Superior temporal gyrus (tissue), 1 donor: ENCODE results near the gene ARHGAP44.

Source experiments
- DNase-seq: peaks from one replicate; pipeline ENCODE4 v3.0.0-alpha.2; 2016; ENCODE audit errors: extremely low spot score

Gene ARHGAP44

DNA sequence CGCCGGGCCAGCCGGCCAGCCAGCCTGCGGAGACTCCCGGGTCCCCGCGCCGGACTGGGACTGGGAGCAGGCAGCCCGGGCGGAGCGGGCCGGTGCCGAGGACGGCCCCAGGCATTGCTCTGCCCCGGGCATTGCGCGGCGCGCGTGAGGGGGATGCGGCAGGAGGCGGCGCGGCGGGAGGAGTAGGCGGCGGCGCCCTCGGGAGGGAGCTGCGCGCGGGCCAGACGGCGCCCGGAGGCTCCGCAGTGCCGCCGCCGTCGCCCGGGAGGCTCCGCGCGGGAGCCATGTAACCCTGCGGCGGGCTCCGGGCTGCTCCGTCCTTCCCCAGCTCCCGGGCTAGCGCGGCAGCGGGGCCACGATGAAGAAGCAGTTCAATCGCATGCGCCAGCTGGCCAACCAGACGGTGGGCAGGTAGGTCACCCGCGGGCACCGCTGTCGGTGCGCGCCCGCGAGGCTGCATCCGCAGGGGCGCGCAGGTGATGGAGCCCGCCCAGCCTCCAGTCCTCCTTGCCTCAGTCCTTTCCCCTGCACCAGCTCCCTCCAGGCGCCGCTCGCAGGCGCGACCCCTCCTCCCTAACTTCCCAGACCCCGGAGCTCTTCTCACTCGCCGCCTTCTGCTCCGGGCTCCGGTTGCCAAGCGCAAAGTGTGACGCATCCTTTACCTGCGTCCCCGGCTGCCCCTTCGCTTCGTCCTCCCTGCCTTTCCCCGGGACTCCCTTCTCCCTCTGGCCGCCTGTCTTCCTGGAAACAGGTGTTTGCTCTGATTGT is at the start of gene ARHGAP44:
ARHGAP44 (plus strand) TSS at position 18 of the 768 bp plus-strand sequence; CDS start at position 359, 341 bp downstream.
- no peak for DNase-seq

GRCh38 chr17:12739500-12739899 is 49.8 kb upstream of the ARHGAP44 start:
- DNase-seq = no peak

DNA sequence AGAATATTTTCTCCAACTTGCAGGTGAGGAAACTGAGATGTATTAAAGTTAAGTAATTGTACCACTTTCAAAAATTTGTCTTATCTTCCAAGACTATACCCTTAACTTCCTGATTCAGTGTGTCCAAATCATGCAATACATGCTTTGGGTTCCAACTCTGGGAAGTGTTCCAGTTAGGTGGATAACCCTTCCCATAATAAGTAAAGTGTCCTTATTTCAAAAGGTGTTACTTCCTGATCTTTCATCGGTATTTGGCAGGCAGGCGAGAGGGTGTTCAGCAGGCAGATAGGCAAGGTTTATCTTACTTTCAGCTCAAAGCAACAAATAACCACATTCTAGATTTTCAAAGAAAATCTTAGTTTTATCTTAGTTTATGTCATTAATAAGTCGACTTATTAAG is 46.3 kb upstream of the ARHGAP44 start:
- no peak for DNase-seq

- no peak for DNase-seq
Observed at GRCh38 chr17:12744298-12744697, 45.0 kb upstream of the ARHGAP44 start.

DNA sequence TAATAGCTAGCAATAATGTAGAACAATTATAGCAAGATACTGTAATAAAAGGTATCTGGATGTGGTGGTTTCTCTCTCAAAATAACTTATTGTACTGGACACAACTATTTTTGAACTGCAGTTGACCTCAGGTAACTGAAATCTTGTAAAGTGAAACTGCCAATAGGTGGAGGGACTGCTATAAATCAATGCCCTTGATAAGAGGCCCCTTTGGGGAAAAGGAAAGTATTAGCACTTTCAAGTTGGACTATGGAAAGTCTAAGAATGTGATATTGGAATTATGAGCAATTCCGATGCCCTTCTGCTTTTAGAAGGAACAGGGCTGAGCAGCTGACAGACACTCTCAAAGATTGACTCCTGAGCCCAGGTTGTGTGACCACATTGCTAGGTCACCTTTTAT is 44.5 kb upstream of the ARHGAP44 start:
- DNase-seq = no peak

- DNase-seq = no peak
Observed at GRCh38 chr17:12745486-12745885, 43.8 kb upstream of the ARHGAP44 start.

DNA sequence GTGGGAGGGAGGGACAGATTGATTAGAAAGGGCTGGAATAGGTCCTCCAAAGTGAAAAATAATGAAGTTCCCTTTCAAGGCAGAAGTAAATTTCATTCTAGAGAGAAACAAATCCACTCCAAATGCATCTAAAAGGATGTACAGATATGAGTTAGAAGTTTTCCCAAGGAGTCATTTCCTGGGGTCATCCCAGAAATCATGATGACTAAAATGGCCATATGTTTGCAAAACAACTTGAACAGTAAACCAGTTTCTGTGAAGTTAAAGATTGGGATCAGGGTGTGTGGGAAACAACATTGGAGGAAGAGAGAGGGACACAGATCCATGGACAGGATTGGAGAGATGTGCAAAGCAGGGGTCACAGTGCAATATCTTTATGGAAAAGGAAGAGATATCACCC is 32.5 kb upstream of the ARHGAP44 start:
- no peak for DNase-seq

GRCh38 chr17:12759090-12759489 is 30.2 kb upstream of the ARHGAP44 start:
- no peak for DNase-seq

DNA sequence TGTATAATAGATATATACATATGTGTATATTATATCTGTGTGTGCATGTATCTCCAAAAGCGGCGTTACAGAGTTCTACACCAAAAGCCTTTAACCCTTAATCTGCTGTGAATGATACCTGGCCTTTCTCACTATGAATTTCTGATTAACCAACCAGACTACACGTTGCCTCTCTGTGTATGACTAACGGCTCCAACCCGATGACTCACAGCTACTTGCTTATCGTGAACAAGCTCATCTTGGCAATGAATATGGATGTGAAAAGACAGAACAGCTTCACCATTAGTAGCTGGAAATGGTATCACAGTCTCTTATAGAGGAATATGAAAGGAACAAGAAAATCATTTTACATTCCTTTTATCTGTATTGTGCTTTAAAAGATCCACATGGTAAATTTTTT is 23.8 kb upstream of the ARHGAP44 start:
- peak; percentile 65 for DNase-seq

DNA sequence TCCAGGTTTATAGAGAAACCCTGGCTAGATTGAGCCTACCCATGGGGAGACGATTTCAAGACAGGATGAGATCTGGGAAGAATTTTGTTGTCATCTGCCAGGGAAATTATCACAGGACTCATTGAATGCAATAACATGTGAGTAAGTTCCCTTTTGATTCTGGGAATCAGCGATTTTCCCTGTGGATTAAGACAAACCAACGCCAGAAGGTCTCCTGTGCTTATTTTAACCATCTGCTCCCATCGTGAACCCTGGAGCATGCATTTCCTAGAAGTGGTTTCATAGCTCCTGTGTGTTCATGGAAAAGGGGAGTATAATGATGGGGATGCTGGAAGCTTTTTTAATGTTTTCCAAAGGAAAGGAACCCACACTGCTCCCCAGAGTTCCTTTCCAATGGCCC is 21.0 kb upstream of the ARHGAP44 start:
- DNase-seq = no peak

DNA sequence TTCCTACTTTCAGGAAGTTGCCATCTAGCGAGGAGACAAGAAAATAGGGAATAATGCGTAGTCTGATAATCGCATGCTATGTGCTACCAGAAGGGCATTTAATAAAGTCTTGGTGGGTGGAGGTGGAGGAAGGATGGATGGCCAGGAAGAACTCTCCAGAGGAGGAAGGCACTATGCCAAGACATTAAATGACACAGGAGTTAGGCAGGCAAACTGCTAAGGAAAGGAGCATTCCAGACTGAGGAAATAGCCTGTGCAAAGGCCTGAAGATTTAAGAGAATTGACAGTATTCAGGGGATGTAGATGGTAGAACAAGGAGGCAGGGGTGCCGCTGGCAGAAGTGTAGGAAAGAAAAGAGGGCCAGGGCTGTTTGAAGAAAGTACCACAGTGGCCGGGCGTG is 19.3 kb upstream of the ARHGAP44 start:
- DNase-seq = no peak

GRCh38 chr17:12773153-12773552 is 16.1 kb upstream of the ARHGAP44 start:
- no peak for DNase-seq

DNA sequence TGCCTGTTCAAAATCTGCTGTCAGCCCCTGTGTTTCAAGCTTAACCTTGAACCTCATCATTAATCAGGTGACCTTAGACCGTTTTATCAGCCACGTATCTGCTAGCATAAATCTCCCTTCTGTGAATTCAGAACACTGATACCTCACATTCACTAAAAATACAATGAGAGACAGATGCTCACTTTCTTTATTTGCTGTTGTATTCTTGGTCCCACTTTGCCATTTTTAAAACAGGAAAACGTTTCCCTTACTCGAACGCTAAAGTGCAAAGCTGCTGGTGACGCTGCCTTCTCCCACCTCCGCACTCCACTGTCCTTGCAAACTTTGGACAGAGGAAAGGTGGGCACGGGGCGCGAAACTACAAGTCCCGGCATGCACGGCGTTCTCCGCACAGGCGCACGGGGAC is 220 bp upstream of the ARHGAP44 start:
- DNase-seq = peak; percentile 64

DNA sequence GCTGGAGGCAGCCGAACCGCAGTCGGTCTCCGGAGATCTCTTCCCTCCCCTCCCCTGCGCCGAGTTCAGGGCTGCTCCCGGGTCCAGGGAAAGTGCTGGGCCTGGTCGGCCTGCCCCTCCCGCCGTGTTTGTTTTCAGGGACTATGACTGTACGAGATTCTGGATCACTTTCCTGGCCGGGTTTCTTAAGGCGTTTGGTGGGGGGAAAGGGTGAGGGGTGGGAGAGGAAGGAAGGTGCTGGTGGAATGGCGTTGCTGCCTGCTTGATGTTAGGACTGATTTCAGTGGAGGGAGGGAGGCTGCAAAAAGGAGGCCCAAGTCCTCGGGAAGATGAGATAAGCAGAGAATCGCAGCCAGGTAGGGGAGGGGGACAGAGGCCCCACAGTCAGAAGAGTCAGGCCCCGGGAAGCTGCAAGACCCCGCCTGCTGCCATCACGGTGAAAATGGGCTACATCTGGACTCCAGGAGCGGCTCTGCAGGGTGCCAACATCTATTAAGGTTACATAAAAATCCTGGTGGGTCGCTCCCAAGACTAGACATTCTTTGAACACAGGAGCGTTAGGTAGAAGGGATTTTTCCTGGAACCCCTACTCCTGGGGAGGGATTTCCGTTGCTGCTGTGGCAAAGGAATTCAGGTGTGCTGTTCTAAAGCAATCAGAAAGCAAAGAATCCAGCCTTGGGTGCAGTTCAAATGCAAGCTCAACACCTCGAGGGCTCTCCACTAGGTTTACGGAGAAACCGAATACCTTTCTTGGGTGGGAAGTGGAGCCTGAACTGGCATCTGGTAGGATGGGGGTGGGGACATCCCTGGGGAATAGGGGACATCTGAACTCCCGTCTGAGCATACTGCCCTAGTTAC is 1.2 kb downstream of the ARHGAP44 start:
- no peak for DNase-seq

DNA sequence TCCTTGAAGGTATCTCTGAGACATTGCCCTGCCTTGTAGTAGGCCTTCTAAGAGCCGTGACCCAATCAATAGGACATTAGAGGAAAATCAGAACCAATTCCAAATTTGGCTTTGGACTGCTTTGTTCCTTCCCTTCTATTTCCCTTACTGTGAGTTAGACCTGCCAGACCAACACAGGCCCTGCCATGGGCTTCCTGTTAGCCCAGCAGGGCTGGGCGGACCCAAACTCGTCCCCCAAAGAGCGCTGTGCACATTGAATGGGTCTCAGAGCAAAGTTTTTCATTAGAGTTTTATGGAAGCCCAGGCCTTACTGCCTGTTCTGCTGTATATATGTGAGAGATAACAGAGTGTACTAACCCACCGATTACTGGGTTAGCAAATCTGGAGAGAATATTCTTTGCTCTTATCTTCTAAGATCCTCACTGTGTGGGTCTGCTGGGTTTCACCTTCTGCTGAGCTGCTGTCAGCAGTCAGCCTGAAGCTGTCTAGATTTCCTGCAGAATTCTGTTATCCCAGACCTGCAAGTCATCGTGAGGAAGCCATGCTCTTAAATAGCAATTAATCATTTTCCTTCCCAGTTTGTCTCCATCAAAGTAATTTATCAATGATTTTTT is 5.7 kb downstream of the ARHGAP44 start:
- DNase-seq = no peak

DNA sequence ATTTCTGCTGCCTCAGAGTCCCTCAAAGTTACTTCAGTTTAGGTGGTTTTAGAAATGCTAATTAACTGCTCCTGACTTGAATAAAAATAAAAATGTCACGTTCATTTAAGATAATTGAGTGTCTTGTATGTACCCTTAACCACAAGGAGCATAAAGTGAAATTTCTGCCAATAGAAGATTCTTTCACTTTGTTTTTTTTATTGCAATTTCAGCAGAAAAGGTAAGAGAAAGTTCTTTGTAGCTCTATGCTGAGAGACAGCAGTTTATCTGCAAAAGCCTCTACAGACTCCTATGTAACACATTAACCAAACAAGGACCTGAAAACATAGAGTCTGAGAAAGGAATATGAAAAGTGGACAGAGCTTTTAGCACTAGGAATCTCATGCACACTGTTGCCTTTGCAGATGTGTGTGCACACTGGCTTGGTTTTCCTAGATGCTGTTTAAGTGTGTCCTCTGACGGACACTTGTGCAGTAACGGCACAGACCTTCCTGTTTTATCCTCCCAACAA is 11.6 kb downstream of the ARHGAP44 start:
- no peak for DNase-seq

DNA sequence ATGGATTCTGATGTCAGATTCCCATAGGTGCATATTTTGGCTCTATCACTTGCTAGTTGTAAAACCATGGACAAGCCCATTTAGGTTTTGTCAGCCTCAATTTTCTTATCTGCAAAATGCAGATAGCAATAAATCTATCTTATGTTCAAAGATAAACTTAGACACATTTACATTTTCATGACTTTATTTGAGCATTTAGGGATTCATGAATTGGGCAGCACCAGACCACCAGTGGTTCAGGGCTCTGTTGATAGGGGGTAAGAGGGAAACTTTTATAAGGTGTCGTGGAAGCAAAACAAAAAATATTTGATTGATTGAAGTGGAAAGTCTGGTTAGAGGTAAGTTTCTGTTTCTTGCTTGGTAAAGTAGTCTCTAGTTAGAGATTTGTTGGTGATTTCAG is 17.3 kb downstream of the ARHGAP44 start:
- DNase-seq = no peak

GRCh38 chr17:12808723-12809122 is 19.4 kb downstream of the ARHGAP44 start:
- DNase-seq = no peak

- no peak for DNase-seq
Observed at GRCh38 chr17:12812877-12813276, 23.6 kb downstream of the ARHGAP44 start.

DNA sequence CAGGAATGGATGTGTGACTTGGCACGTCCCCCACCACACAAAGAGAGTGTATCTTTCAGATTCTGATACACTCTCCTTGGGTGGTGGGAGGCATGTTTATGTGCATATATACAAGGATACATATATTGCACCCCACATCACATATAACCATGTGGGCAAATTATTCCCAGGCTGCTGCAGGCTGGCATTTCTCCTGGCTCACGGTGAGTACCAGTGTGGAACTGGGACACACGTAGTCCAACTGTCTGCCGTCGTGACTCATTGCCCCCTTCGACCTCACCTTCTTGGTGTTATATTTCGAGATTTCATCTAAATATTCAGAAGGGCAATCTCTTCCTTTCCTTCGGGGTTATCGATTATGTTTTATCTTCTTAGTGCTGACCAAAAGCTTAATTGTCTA is 24.4 kb downstream of the ARHGAP44 start:
- no peak for DNase-seq

DNA sequence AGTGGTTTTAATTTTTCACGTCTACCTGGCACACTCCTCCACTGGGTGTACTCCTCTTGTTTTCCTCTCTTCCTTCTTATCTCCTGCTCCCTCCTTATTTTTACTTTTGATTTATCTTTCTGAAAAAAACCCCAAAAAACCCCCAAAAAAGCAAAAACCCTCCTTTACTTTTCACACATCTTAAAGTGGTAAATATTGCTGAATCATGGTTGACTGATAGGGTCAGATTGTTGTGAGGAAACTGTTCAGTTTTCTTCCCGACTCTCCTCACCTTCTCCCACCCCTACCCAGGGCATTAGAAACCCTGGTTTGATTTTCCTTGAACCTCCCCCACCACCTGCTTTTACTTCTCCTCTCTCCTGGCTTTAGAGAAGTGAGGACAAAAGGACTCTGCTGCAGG is 25.4 kb downstream of the ARHGAP44 start:
- no peak for DNase-seq

GRCh38 chr17:12815642-12816141 is 26.4 kb downstream of the ARHGAP44 start:
- no peak for DNase-seq
